IPS-20b (cell line): ENCODE results near the gene TRAK1.

ENCODE experiments used
- H3K27ac ChIP-seq: one replicate; pipeline ENCODE4 v1.5.1; 2013; ENCODE audit warnings: low read length
- H3K27me3 ChIP-seq: 2 replicates; pipeline ENCODE4 v1.6.1; 2013; ENCODE audit warnings: mild to moderate bottlenecking, low read length, inconsistent platforms; ENCODE audit not compliant: insufficient read depth
- H3K36me3 ChIP-seq: 2 replicates; pipeline ENCODE4 v1.6.1; 2013; ENCODE audit warnings: low read depth, mild to moderate bottlenecking, inconsistent platforms, low read length, moderate library complexity; ENCODE audit not compliant: insufficient read depth
- H3K4me1 ChIP-seq: 2 replicates; pipeline ENCODE4 v1.6.1; 2013; ENCODE audit warnings: mild to moderate bottlenecking, control low read depth, inconsistent platforms, low read length, moderate library complexity; ENCODE audit not compliant: insufficient read depth
- H3K4me3 ChIP-seq: 2 replicates; pipeline ENCODE4 v1.5.1; 2013; ENCODE audit warnings: mild to moderate bottlenecking, low read length, inconsistent platforms
- H3K9ac ChIP-seq: 2 replicates; pipeline ENCODE4 v1.6.1; 2013; ENCODE audit warnings: low read depth, mild to moderate bottlenecking, inconsistent platforms, low read length, moderate library complexity
- H3K9me3 ChIP-seq: 2 replicates; pipeline ENCODE4 v1.6.1; 2013; ENCODE audit warnings: mild to moderate bottlenecking, low read depth, low read length, inconsistent platforms; ENCODE audit not compliant: insufficient read depth

The TRAK1 gene

GRCh38 chr3:42088803-42089530, 2.2 kb upstream of the TRAK1 start:
- Histone ChIP-seq H3K9me3 (no peaks in the 10 kb centered on the region), H3K36me3 (peaks cover 7% of the 10 kb centered on the region; the same call in 1 of the 2 replicates), H3K27ac (no peak overlapping the region), H3K4me1 (peaks cover 6% of the 10 kb centered on the region; the same call in 1 of the 2 replicates), H3K9ac (no peak overlapping the region), H3K4me3 (no peak overlapping the region), H3K27me3 (no peaks in the 10 kb centered on the region)

GRCh38 chr3:42092006-42092405, 849 bp downstream of the TRAK1 start:
- H3K36me3 ChIP-seq = peaks cover 7% of the 10 kb centered on the region; the same call in 1 of the 2 replicates
- peaks cover 6% of the 10 kb centered on the region; the same call in 1 of the 2 replicates for H3K4me1 ChIP-seq
- H3K9ac ChIP-seq = no peak overlapping the region
- H3K27me3 ChIP-seq = no peaks in the 10 kb centered on the region
- no peak overlapping the region for H3K27ac ChIP-seq
- H3K9me3 ChIP-seq = no peaks in the 10 kb centered on the region
- no peak overlapping the region for H3K4me3 ChIP-seq

GRCh38 chr3:42094128-42094527, 3.0 kb downstream of the TRAK1 start:
- Histone ChIP-seq H3K27ac (no peak overlapping the region), H3K9ac (no peak overlapping the region), H3K4me1 (peaks cover 12% of the 10 kb centered on the region), H3K9me3 (no peaks in the 10 kb centered on the region), H3K27me3 (no peaks in the 10 kb centered on the region), H3K4me3 (no peak overlapping the region), H3K36me3 (peaks cover 7% of the 10 kb centered on the region; the same call in 1 of the 2 replicates)

GRCh38 chr3:42094691-42095391, 3.7 kb downstream of the TRAK1 start:
- Histone ChIP-seq H3K36me3 (peaks cover 4% of the 10 kb centered on the region; the same call in 1 of the 2 replicates), H3K27ac (no peak overlapping the region), H3K9me3 (no peaks in the 10 kb centered on the region), H3K27me3 (no peaks in the 10 kb centered on the region), H3K9ac (no peak overlapping the region), H3K4me1 (peaks cover 16% of the 10 kb centered on the region), H3K4me3 (no peak overlapping the region)

GRCh38 chr3:42095540-42095939, 4.4 kb downstream of the TRAK1 start:
- no peaks in the 10 kb centered on the region; the same call in 1 of the 2 replicates for H3K36me3 ChIP-seq
- peaks cover 16% of the 10 kb centered on the region for H3K4me1 ChIP-seq
- no peak overlapping the region for H3K4me3 ChIP-seq
- no peaks in the 10 kb centered on the region for H3K27me3 ChIP-seq
- H3K9me3 ChIP-seq = no peaks in the 10 kb centered on the region
- no peak overlapping the region for H3K27ac ChIP-seq
- no peak overlapping the region for H3K9ac ChIP-seq

- no peak overlapping the region for H3K4me3 ChIP-seq
- peaks cover 14% of the 10 kb centered on the region for H3K4me1 ChIP-seq
- H3K27ac ChIP-seq = no peak overlapping the region
- H3K27me3 ChIP-seq = no peaks in the 10 kb centered on the region
- H3K9ac ChIP-seq = no peak overlapping the region
- H3K9me3 ChIP-seq = no peaks in the 10 kb centered on the region
- H3K36me3 ChIP-seq = no peaks in the 10 kb centered on the region
These were observed 5.8 kb downstream of the TRAK1 start for GRCh38 chr3:42096796-42097565.

GRCh38 chr3:42097566-42097946, 6.4 kb downstream of the TRAK1 start:
- H3K27me3 ChIP-seq = no peaks in the 10 kb centered on the region
- peaks cover 14% of the 10 kb centered on the region for H3K4me1 ChIP-seq
- no peak overlapping the region for H3K9ac ChIP-seq
- H3K4me3 ChIP-seq = no peak overlapping the region
- H3K27ac ChIP-seq = no peak overlapping the region
- H3K9me3 ChIP-seq = no peaks in the 10 kb centered on the region
- H3K36me3 ChIP-seq = no peaks in the 10 kb centered on the region

GRCh38 chr3:42098171-42098570, 7.0 kb downstream of the TRAK1 start:
- H3K9ac ChIP-seq = 0 out of 2 replicates have a peak overlapping the region, but pooled peaks have one; percentile 28
- no peaks in the 10 kb centered on the region for H3K36me3 ChIP-seq
- no peak overlapping the region for H3K4me3 ChIP-seq
- no peak overlapping the region for H3K27ac ChIP-seq
- peaks cover 11% of the 10 kb centered on the region for H3K4me1 ChIP-seq
- H3K9me3 ChIP-seq = no peaks in the 10 kb centered on the region
- no peaks in the 10 kb centered on the region for H3K27me3 ChIP-seq

- H3K27me3 ChIP-seq = no peaks in the 10 kb centered on the region
- H3K9me3 ChIP-seq = no peaks in the 10 kb centered on the region
- H3K4me3 ChIP-seq = no peak overlapping the region
- H3K27ac ChIP-seq = no peak overlapping the region
- peaks cover 5% of the 10 kb centered on the region; the same call in 1 of the 2 replicates for H3K36me3 ChIP-seq
- H3K9ac ChIP-seq = no peak overlapping the region; the same call in 1 of the 2 replicates
- peaks cover 10% of the 10 kb centered on the region for H3K4me1 ChIP-seq
These were observed 8.0 kb downstream of the TRAK1 start for GRCh38 chr3:42099020-42099765.

GRCh38 chr3:42101048-42101447, 9.9 kb downstream of the TRAK1 start:
- Histone ChIP-seq H3K27me3 (no peaks in the 10 kb centered on the region), H3K4me3 (no peak overlapping the region), H3K9me3 (no peaks in the 10 kb centered on the region), H3K4me1 (peaks cover 10% of the 10 kb centered on the region), H3K9ac (no peak overlapping the region), H3K27ac (no peak overlapping the region), H3K36me3 (peaks cover 5% of the 10 kb centered on the region; the same call in 1 of the 2 replicates)

GRCh38 chr3:42101481-42101880, 10.3 kb downstream of the TRAK1 start:
- H3K9me3 ChIP-seq = no peaks in the 10 kb centered on the region
- peaks cover 10% of the 10 kb centered on the region for H3K4me1 ChIP-seq
- no peak overlapping the region for H3K27ac ChIP-seq
- H3K36me3 ChIP-seq = peaks cover 5% of the 10 kb centered on the region; the same call in 1 of the 2 replicates
- no peak overlapping the region for H3K9ac ChIP-seq
- H3K4me3 ChIP-seq = no peak overlapping the region
- H3K27me3 ChIP-seq = no peaks in the 10 kb centered on the region
